CD4-positive, alpha-beta T cell treated with Interleukin-2 at 100 ng/mL for 4 hours (primary cell): ENCODE data around the gene ILF2.
A peak's percentile ranks its signal among the peaks of the same experiment; 100 is the strongest.
"Not testable (repeated sequence)": the region's sequence is repeated elsewhere in the genome, so short reads cannot be mapped to it uniquely, and the experiment has no call there.

Experiments used
- DNase-seq: peaks from one replicate; pipeline ENCODE4 v3.0.0-alpha.2; 2020; ENCODE audit warnings: low spot score

Gene ILF2

GRCh38 chr1:153679337-153680119 is 8.7 kb upstream of the ILF2 start:
- no peak for DNase-seq

- no peak for DNase-seq
Measured at GRCh38 chr1:153678519-153679336, 7.9 kb upstream of the ILF2 start, which contains the start of gene NPR1. Gene NPR1, plus strand, starts transcription at chr1:153678688. Its CDS starts 421 bp downstream, at chr1:153679109.

- peak; percentile 51 for DNase-seq
Measured at GRCh38 chr1:153677718-153678518, 7.1 kb upstream of the ILF2 start.

GRCh38 chr1:153673511-153673910 is 2.7 kb upstream of the ILF2 start:
- DNase-seq: no peak

- DNase-seq: peak; percentile 47
Measured at GRCh38 chr1:153671628-153672353, 998 bp upstream of the ILF2 start.

- DNase-seq: no peak
Measured at GRCh38 chr1:153670257-153670858, 435 bp downstream of the ILF2 start.

- DNase-seq: no peak
Measured at GRCh38 chr1:153669606-153670005, 1.2 kb downstream of the ILF2 start.

- DNase-seq: not testable (repeated sequence)
Measured at GRCh38 chr1:153668672-153669071, 2.1 kb downstream of the ILF2 start.

- no peak for DNase-seq
Measured at GRCh38 chr1:153667439-153667838, 3.4 kb downstream of the ILF2 start.

GRCh38 chr1:153663211-153663610 is 7.6 kb downstream of the ILF2 start:
- no peak for DNase-seq

GRCh38 chr1:153662269-153662668 is 8.5 kb downstream of the ILF2 start:
- no peak for DNase-seq

GRCh38 chr1:153661111-153661708 is 9.6 kb downstream of the ILF2 start:
- DNase-seq: no peak

- no peak for DNase-seq
Measured at GRCh38 chr1:153659656-153660055, 11.1 kb downstream of the ILF2 start.

- DNase-seq: no peak
Measured at GRCh38 chr1:153659175-153659534, 11.6 kb downstream of the ILF2 start.

GRCh38 chr1:153658400-153659174 is 12.2 kb downstream of the ILF2 start, which contains the start of gene SNAPIN:
Gene SNAPIN, plus strand, starts transcription at chr1:153658703. Its CDS starts 41 bp downstream, at chr1:153658744.
- DNase-seq: peak; percentile 90

GRCh38 chr1:153655333-153655732 is 15.5 kb downstream of the ILF2 start:
- DNase-seq: no peak

- DNase-seq: no peak
Measured at GRCh38 chr1:153652805-153653500, 17.8 kb downstream of the ILF2 start.

- no peak for DNase-seq
Measured at GRCh38 chr1:153651771-153652170, 19.0 kb downstream of the ILF2 start.

GRCh38 chr1:153649863-153650235 is 20.9 kb downstream of the ILF2 start:
- DNase-seq: no peak
